NCI-H510A (cell line): Measurements from ENCODE around the gene ATP2B2.
"Not testable (repeated sequence)": the region's sequence is repeated elsewhere in the genome, so short reads cannot be mapped to it uniquely, and the experiment has no call there.

Experiments
- DNase-seq: peaks from one replicate; lab custom pipeline; 2025; lab: John Stamatoyannopoulos, UW

Gene ATP2B2

GRCh38 chr3:10399634-10400033, 105.8 kb downstream of the ATP2B2 start:
- no peak for DNase-seq

GRCh38 chr3:10398341-10398740, 107.0 kb downstream of the ATP2B2 start:
- no peak for DNase-seq

DNA sequence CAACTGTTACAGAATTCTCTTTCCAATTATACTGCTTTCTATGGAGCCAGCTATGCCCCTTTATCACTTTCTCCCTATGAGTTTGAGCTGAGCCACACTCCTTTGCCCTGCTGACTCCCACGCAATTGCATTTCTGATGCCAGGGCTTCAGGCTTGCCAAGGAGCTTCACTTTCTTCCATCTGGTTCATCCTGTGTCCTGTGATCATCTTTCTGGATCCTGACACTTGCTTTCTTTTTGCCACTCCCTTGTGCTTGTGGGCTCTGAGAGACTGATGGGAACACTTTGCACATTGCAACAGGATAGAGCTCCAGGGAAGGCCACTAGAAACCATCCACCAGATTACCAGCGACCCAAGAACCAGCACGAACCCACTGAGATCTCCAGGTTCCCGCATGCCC, 107.5 kb downstream of the ATP2B2 start:
- no peak for DNase-seq

DNA sequence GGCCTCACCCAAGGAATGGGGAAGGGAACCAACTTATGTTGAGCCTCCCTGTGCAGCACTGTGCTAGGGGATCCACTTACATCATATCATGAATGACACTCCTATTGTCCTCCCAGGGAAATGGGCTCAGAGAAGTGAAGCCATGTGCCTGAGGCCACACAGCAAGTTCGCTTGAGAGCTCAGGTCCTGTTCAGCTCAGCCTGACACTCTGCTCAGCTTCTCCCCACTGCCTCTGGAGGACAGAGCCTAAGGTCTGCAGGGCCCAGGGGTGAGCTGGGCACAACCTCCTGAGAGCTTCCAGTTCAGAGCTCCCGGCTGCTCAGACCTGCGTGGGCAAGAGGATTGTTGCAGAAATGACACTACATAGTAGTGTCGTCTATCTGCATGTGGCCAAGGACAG, 108.5 kb downstream of the ATP2B2 start:
- DNase-seq = no peak

- DNase-seq = no peak
Measured at GRCh38 chr3:10396083-10396482, 109.3 kb downstream of the ATP2B2 start.

DNA sequence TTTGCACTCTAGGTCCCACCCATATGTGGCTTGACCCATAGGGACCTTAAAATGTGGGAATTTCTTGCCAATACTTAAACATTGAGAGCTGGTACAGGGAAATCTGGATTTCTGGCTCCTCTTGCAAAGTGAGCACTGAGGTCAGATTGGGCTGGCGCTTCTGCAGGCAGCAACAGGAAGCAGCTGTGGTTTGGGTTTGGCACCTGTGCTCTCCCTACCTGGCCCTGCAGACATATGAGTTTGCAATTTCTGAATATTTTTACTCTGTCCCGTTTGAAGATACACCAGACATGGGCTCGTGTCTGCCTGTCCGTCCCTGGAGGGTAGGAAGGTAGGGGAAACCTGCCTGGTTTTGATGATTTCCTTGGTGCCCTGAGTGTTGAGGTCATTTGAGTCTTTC, 109.7 kb downstream of the ATP2B2 start:
- no peak for DNase-seq

DNA sequence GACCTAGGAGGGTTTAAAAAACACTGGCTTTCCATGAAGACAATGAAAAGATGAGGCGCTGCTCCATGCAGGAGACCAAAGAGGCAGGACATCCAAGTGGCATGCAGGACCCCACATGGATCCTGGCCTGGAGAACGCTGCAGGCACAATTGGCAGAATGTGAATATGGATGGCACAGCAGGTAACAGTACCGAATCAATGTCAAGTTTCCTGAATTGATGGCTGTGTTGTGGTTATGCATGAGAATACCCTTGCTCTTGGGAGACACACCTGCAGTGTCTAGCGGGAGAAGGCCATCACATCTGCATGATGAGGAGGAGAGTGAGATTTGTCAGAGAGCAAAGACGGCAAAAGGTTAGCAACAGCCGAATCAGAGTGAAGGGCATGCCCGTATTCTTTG, 110.2 kb downstream of the ATP2B2 start:
- DNase-seq = no peak

DNA sequence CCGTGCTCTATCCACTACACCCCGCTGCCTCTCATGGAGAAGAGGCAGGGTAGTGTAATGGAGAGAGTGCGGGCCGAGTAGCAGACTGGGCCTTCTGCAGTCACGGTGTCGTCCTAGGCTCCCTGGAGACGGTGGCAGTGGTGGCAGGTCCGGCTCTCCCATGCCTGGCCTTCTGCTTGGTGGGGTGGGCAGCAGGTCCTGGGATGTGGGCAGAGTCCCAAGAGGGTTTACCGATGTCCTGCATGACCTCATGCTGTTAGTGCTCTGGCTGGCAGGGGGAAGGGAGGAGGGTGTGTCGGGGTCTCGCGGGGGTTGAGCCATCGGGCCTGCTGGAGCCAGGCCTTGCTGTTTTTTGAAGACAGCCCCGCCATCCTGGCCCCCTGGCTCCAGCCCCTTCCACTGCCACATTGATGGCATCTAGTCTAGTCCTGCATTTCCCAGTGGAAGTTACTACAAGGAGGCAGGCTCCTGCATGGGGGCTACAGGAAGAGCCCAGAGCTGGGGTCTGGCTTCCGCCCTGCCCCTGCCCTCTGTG, 110.8 kb downstream of the ATP2B2 start:
- DNase-seq = no peak

GRCh38 chr3:10393514-10393913, 111.9 kb downstream of the ATP2B2 start:
- DNase-seq = no peak

GRCh38 chr3:10392906-10393461, 112.4 kb downstream of the ATP2B2 start:
- DNase-seq = no peak

GRCh38 chr3:10392244-10392643, 113.1 kb downstream of the ATP2B2 start:
- DNase-seq = no peak

DNA sequence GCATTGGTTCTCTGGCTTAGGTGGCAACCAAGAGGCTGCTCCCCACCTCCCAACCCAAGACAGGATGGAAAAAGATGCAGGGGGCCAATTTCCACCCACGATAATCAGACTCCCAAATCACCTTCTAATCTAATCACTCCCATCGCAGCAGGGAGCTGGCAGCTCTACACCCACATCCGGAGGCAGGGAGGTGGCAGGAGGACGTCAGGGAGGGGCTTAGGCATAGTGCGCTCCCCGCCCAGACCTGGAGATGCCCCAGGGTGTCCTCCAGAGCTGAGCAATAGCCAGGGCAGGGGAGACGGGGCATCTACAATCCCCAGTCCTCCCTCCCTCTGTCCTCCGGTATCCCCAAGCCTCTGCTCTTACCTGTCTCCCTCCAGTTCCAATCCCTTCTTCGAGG, 114.0 kb downstream of the ATP2B2 start:
- no peak for DNase-seq

- no peak for DNase-seq
Measured at GRCh38 chr3:10390641-10391373, 114.6 kb downstream of the ATP2B2 start.

GRCh38 chr3:10389995-10390394, 115.4 kb downstream of the ATP2B2 start:
- no peak for DNase-seq

GRCh38 chr3:10389339-10389738, 116.0 kb downstream of the ATP2B2 start:
- no peak for DNase-seq

DNA sequence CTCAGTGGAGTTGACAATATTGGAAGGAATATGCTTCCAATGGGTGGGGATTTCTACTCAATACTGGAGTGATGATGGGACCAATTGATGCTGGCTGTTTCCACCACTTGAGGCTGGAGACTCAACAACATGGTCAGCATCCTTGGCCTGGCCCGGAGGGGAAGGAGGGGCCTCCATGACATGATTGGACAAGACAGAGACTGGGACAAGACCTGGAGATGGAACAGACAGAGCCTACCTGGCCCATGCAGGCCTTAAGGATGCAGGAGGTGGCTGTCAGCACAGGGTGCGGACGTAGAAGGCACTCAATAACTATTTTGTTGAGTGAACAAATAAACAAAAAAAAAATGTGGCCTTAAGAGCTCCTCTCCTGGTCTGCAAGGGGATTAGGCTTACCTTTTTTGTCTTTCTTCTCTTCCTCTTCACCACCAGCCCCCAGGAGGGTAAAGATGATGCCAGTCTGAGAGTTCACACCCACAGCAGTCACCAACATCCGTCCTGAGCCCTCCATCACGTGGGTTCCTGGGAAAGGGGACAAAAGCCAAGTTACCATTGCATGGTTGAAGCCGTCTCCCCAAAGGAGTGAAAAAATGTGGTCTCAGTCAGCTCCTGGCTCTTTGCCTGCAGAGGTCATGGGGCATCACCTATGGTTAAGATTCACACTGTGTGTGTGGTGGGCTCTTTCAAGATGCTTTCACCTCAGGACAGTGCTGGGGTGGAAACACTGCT, 117.3 kb downstream of the ATP2B2 start:
- no peak for DNase-seq

- DNase-seq = no peak
Measured at GRCh38 chr3:10386121-10386520, 119.3 kb downstream of the ATP2B2 start.

- DNase-seq = no peak
Measured at GRCh38 chr3:10384541-10385360, 120.6 kb downstream of the ATP2B2 start.

DNA sequence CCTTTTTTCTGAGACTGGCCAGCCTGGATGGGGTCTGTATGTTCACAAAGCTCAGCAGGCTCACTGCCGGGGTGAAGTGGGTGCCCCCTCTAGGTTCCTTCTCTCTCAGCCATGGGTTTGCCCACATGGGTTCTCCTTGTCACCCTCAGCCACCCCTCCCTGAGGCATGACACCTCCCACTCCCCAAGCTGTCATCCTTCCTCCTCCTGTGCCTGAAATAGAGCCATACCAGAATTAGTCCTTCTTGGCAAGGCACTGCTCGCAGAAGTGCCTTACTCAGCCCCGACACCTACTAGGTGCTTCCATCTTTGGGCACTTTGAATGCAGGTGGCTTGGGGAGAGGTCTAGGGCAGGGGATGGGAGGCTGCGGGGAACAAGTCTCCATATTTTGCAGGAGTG, 121.5 kb downstream of the ATP2B2 start:
- no peak for DNase-seq

- DNase-seq = no peak
Measured at GRCh38 chr3:10382892-10383849, 122.2 kb downstream of the ATP2B2 start.

DNA sequence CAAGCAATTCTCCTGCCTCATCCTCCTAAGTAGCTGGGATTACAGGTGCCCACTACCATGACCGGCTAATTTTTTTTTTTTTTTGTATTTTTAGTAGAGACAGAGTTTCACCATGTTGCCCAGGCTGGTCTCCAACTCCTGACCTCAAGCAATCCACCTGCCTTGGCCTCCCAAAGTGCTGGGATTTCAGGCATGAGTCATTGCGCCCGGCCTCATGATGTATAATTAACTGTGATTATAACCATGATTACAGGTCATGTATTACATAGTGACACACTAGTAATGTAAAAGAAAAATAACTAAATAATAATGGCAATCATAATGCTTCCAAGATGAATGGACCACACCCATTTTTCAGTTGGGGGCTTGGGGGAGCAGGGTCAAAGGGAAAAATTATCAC, 122.9 kb downstream of the ATP2B2 start:
- DNase-seq = not testable (repeated sequence)
